GM12892 (cell line): ENCODE data around the gene CIRBP.
A peak's percentile ranks its signal among the peaks of the same experiment; 100 is the strongest.

ENCODE experiments used
- DNase-seq: peaks from one replicate; pipeline ENCODE4 v3.0.0; 2011; ENCODE audit not compliant: insufficient read length
- FAIRE-seq: peaks from 2 replicates; lab custom pipeline; 2011; peaks lifted over from hg19 to GRCh38; lab: Jason Lieb, UNC
- POLR2A ChIP-seq: IDR thresholded peaks from 2 replicates; pipeline ENCODE4 v1.6.1; 2011; ENCODE audit warnings: low read depth, low read length, control low read depth
- POLR2AphosphoS5 ChIP-seq: IDR thresholded peaks from 2 replicates; pipeline ENCODE4 v1.6.1; 2011; ENCODE audit warnings: low read depth, low read length, control low read depth
- TAF1 ChIP-seq: IDR thresholded peaks from 2 replicates; pipeline ENCODE4 v1.6.1; 2011; ENCODE audit warnings: low read depth, mild to moderate bottlenecking, control low read depth, low read length, borderline replicate concordance

CIRBP gene

DNA sequence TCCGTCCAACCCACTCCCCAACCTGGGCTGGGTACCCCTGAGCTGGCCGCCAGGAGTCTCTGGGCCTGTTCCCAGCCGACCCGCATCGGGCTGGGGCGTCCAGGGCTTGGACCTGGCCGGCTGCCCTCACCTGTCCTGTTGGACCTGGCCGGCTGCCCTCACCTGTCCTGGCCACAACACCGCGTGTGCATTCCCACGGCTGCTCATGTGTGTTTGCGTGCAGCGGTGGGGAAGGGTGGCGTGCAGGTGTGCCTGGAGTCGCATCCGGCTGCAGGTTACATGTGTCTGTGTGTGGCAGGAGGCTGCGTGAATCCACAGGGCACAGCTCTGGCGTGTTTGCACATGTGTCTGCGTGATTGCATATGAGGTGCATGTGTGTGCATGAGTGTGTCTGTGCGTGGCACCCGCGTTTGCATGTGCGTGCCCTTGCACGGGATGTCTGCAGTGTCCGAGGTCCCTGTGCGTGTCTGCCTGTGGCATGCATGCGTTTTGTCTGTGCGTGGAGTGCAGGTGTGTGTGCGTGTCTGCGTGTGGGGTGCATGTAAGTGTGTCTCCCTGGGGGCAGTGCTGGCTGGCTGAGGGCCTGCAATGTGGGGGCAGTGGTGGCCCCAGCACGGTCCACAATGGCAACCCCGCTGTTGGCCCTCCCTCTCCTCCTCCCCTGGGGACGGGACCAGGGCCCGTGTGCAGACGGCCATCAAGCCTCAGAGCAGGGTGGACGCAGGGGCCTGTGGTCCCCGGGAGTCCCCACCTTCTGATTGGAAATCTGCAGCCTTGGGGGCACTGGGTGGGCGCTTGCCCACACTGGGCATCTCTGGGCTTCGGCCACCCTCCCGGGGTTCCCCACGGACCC, 19.9 kb downstream of the CIRBP start:
- TF ChIP-seq TAF1 = no peak
- TF ChIP-seq POLR2A = no peak
- no peak for TF ChIP-seq POLR2AphosphoS5
- FAIRE-seq (no peak), DNase-seq (no peak)

DNA sequence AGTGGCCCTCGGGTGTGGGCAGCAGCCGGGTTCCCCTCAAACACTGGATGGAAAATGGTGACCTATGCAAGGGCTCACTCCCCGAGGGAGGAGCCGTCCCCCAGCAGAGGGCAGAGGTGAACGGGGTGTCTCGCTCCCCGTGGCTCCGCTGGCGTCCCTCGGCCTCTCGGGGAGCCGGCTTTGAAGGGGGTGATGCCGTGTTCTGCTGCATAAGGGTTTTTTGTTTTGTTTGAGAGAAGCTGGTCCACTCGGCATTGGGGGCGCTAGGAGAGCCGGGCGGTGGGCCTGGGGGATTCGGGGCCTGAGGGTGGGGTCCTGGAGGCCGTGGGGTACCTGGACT, 20.5 kb downstream of the CIRBP start:
- FAIRE-seq = no peak
- TF ChIP-seq TAF1 (no peak), POLR2A (no peak), POLR2AphosphoS5 (no peak)
- no peak for DNase-seq

DNA sequence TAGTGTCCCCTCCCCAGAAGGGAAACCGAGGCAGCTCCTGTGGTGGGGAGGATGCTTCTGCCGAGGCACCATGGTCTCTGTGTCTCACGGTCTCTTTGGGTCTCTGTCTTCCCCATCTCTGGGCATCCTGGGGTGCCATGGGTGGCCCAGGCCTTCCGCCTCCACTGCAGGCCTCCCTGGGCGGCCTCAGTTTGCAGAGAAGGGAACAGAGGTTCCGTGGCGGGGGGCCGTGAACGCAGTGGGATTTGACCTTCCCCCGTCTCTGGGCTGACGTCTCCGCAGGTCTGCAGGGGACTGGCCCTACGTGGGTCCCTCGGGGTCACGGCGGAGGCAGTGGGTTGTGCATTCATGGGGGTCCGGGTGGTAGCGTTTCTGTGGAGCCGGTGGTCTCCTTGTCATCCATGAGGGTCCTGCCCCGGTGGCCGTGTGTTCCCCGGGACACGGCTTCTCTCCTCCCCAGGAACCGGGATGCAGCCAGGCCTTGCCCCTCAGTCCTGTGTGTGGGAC, 21.1 kb downstream of the CIRBP start:
- no peak for TF ChIP-seq POLR2A
- no peak for TF ChIP-seq POLR2AphosphoS5
- TF ChIP-seq TAF1 = no peak
- FAIRE-seq (no peak), DNase-seq (no peak)

DNA sequence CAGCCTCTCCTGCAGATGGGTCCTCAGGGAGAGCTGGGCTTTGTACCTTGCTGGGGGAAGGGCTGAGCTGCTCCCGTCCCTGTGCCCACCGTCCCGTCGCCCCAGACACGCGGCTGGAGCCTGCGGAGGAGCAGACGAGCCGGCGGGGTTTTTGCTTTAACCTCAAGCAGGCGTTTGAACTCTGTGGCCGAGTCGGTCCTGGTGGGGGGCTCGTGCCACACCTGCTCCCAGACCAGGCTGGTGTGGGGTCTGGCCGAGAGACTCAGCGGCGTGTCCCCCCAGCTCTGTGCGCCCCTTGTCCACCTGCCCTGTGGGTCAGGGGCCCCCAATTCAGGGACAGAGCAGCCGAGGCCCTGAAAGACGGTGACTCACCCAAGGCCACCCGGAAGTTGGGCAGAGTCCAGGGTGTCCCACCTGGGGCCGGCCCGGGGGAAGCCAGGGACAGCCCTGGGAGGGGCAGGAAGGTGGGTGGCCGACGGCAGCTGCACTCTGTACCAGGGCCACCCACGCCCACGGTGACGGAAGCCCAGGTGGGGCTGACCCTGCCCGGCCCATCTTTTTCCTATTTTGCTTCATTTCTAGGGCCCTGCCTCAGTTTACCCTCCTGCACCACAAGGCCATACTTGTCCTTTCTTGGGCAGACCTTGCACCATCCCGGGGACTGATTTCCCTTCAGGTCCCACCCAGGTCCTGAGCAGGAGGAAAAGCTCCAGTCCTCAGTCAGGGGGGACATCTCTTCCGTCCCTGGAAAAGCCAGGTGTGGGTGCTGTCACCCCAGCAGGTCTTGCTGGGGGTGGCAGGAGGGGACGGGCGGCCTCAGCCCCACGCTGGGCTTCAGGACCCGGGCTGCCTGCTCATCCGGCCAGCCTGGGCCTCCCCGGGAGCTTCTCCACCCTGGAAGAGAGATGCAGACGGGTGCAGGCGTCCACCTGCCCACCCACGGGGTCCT, 21.8 kb downstream of the CIRBP start:
- DNase-seq (no peak), FAIRE-seq (no peak)
- TF ChIP-seq POLR2A (no peak), POLR2AphosphoS5 (no peak), TAF1 (no peak)

DNA sequence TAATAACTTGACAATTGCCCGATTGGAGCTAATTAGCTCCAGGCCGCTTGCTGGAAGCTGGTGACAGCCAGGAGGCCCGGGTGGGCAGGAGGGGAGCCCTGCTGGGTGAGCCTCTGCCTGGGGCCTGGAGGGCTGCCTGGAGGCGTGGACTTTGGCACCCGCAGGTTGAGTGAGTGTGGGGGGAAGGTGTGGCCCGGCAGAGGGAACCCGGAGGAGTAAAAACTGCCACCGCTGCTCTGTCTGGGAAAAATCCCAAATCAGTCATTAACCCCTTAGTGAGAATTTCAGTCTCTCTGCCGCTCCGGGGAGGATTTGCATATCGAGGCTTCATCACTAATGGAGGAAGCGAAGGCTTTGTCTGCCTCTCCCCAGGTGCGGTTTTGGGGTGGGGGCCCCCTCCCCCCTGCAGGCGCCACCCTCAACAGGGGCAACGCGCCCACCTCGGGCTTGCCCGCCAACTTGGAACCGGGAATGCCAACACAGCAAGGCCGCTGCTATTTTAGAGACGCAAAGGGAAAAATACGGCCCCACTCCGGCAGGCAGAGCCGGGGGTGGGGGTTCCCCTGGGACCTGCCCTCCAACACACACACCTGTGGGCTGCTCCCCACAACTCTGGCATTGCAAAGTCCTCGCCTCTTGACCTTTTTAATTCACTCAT, 22.8 kb downstream of the CIRBP start:
- no peak for TF ChIP-seq POLR2AphosphoS5
- no peak for TF ChIP-seq POLR2A
- TF ChIP-seq TAF1 = no peak
- FAIRE-seq = peak; percentile 46
- no peak for DNase-seq

DNA sequence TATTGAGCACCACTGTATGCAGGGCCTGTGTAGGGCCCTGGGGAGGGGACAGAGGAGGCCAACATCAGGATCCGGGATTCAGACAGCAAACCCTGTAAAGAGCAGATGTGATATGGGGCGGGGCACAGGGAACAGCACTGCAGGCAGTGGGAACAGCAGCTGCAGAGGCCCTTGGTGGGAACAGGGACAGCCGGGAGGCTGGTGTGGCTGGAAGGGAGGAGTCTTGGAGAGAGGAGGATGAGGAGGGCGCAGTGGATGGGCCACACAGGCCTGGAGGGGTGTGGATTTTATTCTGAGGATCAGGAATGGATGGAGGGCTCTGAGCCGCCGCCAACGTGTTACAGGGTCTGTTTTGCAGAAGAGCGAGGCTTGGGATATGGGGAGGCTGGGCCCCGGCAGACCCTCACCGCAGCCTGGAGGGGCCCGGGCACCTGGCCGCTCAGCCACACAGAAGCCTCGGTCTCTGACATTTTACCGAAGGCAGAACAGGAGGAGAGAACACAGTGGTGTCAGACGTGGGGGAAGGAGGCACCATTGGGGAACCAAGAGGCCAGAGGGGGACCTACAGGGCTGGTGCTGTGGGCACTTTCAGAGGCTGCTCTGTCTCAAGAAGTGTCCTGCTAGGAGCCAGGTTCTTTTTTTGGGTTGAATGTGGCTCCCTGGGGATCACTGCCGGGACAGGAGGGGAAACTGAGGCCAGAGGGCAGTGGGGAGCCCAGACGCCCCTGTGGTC, 23.5 kb downstream of the CIRBP start:
- FAIRE-seq (no peak), DNase-seq (no peak)
- no peak for TF ChIP-seq TAF1
- TF ChIP-seq POLR2AphosphoS5 = no peak
- TF ChIP-seq POLR2A = no peak

DNA sequence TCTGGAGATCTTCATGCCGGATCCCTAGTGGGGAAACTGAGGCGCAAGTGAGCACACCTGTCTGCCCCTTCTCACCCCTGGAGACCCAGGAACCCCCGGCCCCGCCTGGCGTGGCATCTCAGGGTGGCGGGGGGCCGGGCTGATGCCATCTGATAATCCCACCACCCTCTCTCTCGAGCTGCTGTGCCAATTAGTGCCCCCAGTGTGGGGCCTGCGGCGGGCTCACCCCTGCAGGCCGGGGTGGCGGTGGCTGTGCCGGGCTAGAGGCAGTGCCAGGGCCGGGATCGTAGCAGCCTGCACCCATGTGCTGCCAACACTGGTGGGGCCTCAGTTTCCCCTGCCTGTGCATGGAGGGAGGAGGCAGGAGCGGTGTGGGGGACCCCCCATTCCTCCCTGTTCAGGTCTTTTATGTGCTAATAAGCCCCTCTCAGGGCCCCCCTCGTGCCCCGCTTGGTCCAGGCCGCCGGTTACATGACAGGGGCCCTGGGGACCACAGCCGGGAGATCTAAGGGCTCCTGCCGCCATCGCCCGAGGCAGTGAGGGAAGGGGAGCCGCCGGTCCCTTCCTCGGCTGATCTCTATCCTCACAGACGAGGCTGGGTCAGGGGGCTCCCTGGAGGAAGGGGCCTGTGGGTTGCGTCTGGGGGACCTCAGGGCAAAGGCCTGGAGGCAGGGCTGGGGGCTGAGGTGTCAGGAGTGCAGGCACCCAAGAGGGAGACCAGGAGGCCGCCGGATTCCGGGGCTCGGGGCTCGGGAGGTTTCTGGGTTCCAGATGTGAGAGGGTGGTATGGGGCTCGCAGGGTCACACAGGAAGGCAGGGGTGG, 24.9 kb downstream of the CIRBP start:
- FAIRE-seq (no peak), DNase-seq (no peak)
- TF ChIP-seq POLR2A (no peak), TAF1 (no peak), POLR2AphosphoS5 (no peak)

DNA sequence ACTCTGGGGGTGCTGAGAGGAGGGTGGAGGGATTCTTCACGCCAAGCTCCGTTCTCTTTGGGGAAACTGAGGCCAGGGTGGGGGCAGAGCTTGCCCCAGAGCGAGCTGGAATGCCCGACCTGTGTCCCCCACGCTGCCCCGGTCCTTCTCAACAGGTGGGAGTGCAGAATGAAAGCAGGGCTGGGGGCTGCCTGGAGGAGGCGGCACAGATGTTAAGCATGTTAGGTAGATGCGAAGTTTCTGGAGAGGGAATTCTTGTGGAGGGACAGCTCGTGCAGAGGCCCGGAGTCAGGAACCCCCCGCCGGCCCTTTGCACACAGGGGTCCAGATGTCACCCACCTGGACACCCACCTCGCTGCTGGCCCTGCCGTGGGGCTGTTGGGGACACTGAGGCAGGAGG, 25.6 kb downstream of the CIRBP start:
- DNase-seq (no peak), FAIRE-seq (no peak)
- no peak for TF ChIP-seq POLR2A
- no peak for TF ChIP-seq POLR2AphosphoS5
- no peak for TF ChIP-seq TAF1

DNA sequence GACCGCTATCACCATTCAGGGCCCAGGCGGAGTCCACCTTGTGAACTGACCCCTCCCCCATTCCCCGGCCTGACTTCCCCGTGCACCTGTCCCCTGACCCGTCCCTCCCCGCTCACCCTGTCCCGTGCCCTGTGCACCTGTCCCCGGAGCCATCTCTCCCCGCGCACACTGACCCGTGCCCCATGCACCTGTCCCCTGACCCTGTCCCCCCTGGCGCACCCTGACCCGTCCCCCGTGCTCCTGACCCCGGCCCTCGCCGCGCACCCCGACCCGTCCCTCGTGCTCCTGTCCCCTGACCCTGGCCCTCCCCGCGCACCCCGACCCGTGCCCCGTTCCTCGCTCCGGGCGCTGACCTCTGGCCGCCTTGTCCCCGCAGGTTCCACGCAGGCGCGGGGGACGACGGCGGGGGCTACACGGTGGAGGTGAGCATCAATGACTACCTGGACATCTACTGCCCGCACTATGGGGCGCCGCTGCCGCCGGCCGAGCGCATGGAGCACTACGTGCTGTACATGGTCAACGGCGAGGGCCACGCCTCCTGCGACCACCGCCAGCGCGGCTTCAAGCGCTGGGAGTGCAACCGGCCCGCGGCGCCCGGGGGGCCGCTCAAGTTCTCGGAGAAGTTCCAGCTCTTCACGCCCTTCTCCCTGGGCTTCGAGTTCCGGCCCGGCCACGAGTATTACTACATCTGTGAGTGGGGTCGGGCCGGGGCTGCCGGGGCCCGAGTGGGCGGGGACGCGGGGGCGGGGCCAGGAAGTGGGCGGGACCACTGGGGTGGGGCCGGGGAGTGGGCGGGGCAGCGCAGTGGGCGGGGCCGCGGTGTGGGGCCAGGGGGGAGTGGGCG, 26.3 kb downstream of the CIRBP start:
- no peak for FAIRE-seq

More for the DNA sequence above, 26.3 kb downstream of the CIRBP start:
- DNase-seq = peak; percentile 68
- TF ChIP-seq TAF1 (no peak), POLR2AphosphoS5 (no peak), POLR2A (no peak)
